AG09319 (cell line): ENCODE measurements around the gene PDGFB.

Experiments used
- DNase-seq: peaks from one replicate; pipeline ENCODE4 v3.0.0-alpha.2; 2010; ENCODE audit warnings: low read depth; ENCODE audit errors: extremely low read depth
- TF ChIP-seq, protein P1 (sequence below): IDR thresholded peaks from 2 replicates; pipeline ENCODE4 v1.5.1; 2011; ENCODE audit warnings: low read depth, mild to moderate bottlenecking, inconsistent platforms, low read length, moderate library complexity

PDGFB gene

DNA sequence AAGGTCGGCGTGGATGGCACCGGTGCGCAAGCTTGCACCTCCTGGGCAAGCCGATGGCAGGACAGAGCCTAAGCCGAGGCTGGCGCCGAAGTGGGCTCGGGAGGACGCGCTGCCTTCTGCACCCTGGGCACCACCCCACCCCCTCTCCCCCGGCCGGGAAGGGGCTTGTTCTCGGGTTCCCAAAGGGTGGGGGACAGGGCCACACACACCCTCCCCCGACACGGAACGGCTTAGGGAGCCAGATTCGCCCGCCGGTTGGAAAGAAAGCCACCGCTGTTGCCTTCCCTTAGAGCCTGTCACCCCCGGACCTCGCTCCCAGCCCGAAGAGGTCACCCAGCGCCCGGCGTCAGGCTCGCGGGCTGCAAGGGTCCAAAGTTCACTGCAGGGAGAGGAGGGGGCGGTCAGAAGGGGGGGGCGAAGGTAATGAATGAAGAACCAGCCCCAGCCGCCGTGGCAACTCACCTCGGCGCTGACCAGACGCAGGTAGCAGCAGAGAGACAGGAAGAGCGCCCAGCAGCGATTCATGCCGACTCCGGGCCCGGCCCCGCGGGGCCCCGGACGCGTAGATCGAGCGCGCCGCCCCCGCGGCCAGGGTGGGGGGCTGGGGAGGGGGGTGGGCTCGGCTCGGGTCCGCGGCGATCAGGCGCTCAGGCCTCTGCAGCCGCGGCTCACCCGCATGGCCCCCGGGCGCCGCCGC, 1.2 kb downstream of the PDGFB start:
- DNase-seq: no peak
- TF ChIP-seq, protein P1, sequence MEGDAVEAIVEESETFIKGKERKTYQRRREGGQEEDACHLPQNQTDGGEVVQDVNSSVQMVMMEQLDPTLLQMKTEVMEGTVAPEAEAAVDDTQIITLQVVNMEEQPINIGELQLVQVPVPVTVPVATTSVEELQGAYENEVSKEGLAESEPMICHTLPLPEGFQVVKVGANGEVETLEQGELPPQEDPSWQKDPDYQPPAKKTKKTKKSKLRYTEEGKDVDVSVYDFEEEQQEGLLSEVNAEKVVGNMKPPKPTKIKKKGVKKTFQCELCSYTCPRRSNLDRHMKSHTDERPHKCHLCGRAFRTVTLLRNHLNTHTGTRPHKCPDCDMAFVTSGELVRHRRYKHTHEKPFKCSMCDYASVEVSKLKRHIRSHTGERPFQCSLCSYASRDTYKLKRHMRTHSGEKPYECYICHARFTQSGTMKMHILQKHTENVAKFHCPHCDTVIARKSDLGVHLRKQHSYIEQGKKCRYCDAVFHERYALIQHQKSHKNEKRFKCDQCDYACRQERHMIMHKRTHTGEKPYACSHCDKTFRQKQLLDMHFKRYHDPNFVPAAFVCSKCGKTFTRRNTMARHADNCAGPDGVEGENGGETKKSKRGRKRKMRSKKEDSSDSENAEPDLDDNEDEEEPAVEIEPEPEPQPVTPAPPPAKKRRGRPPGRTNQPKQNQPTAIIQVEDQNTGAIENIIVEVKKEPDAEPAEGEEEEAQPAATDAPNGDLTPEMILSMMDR: no peak

DNA sequence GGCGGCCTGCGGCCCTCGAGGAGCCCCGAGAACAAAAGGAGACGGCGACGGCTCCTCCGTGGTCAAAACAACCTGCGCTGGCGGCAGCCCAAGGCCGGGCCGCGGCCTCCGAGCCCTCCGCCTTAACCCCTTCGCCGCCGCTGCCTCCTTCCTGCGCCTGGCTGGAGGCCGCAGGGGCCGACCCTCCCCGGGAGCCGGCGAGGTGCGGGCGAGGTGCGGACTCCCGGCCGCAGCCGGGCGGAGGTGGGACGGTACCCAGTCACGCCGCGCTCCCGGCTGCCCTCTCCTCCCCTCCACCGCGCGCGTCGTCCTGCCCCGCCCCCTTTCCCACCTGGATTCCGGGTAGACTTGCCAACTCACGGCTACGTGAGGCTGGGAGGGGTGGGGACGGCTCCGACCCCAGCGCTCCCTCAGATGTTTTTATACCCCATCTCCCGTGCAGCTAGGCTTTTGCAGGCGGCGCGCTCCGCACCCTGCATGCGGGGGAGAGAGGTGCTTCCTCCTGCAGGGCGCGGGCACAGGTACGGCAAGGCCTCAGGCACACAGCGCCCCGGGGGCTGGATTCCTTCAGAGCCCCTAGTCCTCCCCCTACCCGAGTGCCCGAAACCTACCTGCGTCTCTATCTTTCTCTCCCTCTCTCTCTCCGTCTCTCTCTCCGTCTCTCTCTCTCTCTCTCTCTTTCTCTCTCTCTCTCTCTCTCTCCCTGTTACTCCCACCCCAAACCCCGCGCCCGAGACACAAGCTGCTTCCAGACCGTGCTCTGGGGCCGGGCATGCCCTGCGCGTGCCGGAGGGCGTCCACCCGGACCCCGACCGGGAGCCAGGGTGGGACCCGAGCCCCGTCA, 2.0 kb downstream of the PDGFB start:
- TF ChIP-seq, protein P1: no peak
- no peak for DNase-seq

DNA sequence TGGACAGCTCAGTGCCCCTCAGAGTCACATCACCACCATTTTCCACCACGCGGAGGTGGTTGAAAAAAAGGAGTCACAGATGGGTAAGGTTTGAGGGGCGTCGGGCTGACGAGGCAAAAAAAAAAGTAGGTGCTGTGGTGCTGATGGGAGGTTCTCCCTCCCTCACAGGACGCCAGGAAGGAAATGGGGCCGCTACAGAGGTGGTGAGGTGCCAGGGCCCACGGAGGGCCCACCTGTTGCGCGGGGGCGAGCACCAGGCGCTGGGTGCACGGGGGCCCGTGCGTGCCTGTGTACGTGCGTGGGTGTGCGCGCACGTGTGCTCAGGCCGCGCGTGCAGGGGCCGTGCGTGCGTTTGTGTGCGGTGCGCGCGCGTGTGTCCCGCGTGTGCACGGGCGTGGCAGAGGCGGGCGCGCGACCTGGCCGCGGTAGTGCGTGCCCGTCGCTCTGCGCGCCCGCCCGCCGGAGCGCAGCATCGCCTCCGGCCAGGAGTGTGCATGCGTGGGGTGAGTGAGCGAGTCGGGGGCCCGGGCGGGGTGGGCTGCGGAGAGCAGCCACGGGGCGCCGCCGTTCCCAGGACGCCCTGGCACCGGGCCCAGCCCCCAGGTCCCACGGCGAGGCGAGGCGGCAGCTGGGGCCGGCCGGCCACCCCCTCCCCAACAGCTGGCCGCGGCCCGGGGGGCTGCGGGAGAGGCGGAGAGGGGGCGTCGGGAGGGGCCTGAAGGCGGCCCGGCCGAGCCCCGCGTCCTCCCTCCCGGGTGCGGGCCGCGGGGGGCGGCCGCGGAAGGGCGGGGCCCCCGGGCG, 2.8 kb downstream of the PDGFB start:
- DNase-seq: no peak
- TF ChIP-seq, protein P1: no peak

DNA sequence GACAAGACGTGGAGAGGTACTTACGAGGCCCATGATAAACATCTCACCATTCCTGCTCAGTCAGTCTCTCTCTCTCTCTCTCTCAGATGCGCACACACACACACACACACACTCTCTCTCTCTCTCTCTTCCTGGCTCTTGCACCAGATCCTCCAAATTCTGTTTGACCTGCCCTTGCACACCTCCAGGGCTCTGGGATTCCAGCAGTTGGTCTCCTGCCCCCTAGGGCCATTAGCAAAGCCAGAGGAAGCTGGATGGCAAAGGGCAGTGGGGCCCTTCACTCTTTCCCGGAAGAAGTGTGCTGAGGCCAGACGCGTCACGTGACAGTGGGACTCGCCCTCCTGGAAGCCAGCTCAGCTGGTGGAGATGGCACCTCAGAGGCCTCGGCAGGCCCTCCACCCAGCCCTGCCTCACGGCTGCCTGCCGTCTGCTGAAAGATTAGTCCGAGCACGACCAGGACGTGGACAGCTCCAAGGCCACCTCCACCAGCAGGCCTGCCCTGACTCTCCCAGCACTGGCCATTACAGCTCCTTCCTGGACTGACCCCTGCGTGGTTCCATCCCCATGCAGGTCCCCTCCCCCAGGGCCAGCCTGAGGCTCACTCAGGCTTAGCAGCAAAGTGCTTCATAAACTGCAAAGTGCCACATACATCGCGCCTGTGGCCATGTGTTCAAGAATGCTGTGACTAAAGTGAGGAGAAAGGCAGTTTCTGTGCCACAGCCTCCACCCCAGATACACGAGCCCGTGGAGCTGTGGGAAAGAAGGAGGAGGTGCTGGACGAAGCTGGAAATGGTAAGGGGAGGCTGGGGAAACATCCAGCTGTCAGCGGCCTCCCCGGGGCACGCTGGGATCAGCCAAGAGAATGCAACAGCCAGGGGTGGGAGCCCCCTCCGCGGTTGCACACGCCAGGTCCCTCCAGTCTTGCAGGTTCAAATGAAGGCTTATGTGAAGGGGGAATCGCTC, 3.7 kb downstream of the PDGFB start:
- TF ChIP-seq, protein P1: no peak
- DNase-seq: no peak

DNA sequence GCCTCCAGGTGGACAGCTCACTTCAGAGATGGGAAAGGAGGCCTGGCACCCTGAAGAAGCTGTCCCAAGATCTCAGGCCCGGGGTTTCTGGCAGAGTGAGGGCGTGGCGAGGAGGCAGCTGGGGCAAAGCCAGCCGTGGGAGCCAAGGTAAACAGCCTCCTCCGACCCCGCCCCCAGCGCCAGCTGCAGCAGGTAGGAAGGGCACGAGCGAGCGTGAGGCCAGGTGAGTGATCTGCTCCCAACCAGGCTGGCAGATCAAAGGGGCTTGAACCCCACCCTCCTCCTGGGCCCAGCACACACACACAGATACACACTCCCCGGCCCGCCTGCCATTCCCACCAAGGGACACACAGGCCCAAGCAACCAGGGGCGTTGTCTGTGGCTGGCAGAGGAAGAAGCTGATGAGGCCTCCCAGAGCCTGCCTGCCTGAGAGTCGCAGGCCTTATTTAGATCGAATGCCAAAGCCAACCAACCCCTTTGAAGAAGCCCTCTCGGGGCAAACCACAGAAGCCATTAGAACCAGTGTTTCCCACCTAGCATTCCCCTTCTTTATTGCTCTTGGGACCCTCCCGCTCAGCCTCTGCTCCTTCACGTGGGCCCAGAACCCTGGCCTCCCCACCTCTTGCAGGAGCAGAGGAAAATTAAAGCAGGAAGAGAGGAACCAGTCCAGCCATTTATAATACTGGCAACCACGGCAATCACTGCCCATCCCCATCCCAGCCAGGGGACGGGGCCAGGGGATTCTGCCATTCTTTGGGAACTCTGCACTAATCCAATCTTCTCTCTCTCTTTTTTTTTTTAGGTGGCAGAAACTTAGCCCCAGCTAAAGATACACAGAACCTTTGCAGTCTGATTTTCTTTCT, 5.0 kb downstream of the PDGFB start:
- no peak for DNase-seq
- TF ChIP-seq, protein P1: no peak

DNA sequence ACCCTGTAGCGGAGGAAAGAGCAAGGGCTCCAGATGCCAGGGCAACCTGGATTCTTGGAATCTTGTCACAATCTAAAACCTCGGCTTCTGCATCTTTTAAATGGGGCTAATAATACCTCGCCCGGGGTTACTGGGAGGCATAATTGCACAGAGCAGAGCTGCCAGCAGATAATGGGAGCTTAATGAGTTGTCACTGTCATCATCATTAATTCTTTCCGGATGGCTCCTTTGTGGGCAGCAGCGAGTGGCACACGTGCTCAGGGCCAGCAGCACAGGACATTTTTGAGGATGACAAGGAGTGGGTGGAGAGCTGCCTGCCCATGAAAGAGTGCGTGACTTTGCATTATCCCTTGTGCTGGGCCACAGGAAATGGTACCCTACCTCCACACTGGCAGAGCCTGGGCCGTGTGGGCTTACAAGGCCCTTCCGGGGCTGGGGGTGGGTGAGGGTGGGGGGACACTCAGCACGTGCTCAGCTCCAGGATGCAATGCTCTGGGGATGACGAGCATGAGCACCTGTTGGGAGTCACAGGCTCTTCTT, 5.7 kb downstream of the PDGFB start:
- TF ChIP-seq, protein P1: no peak
- no peak for DNase-seq
